Ascending aorta (tissue), 2 donors: ENCODE results near the gene ANXA3. TPM values are rescaled to one million over a fixed set of nuclear protein-coding genes. Genes with fewer than 3 reads are reported as not detected.
"Not testable (repeated sequence)": the region's sequence is repeated elsewhere in the genome, so short reads cannot be mapped to it uniquely, and the experiment has no call there.

Experiments used
- DNase-seq, 2 donors: peaks; one replicate each; pipeline ENCODE4 v3.0.0-alpha.2; 2019; ENCODE audit warnings: low spot score in 2 of 2
- H3K27ac ChIP-seq, 2 donors: fragments of 200-600 bp; sonication (generic); one replicate each; pipeline ENCODE4 v1.5.1; 2016 to 2017; ENCODE audit warnings: mild to moderate bottlenecking in 1 of 2
- H3K27me3 ChIP-seq: fragments of 200-600 bp; sonication (generic); one replicate; pipeline ENCODE4 v1.5.1; 2017
- H3K36me3 ChIP-seq, 2 donors: fragments of 200-600 bp; sonication (generic); one replicate each; pipeline ENCODE4 v1.5.1; 2016
- H3K4me1 ChIP-seq, 2 donors: fragments of 200-600 bp; sonication (generic); one replicate each; pipeline ENCODE4 v1.5.1; 2016 to 2017; ENCODE audit warnings: mild to moderate bottlenecking in 1 of 2
- H3K4me3 ChIP-seq, 2 donors: fragments of 200-600 bp; sonication (generic); one replicate each; pipeline ENCODE4 v1.5.1; 2016 to 2017; ENCODE audit warnings: mild to moderate bottlenecking in 1 of 2
- H3K9me3 ChIP-seq, 2 donors: fragments of 200-600 bp; sonication (generic); one replicate each; pipeline ENCODE4 v1.5.1; 2016
- intact Hi-C: fragments of 100-400 bp; cut with DNase I; formaldehyde crosslinking; loops from one replicate; pipeline ENCODE4 v1.15.1; 2023
- total RNA-seq: library from RNA; depleted of rRNA; stranded (reverse); fragments of >200 nt; gene quantifications from one replicate; pipeline ENCODE4 v1.1.0, GENCODE V29; 2016
- TF ChIP-seq, protein P1 (sequence below), 3 experiments: fragments of 200-600 bp in 2 of 3; fragments of 450-650 bp in 1 of 3; sonication (generic) in 2 of 3; IDR thresholded peaks; one replicate each; pipeline ENCODE4 v1.5.1; 2016 to 2019; ENCODE audit warnings: antibody characterized with exemption in 3 of 3, mild to moderate bottlenecking in 1 of 3, moderate library complexity in 1 of 3

Gene ANXA3
- total RNA-seq, 1 donor from 2014 or later: 5.5 TPM

- Histone ChIP-seq H3K4me3 (no peak overlapping the region), H3K27ac (no peak overlapping the region), H3K9me3 (no peaks in the 10 kb centered on the region), H3K4me1 (no peaks in the 10 kb centered on the region), H3K36me3 (no peaks in the 10 kb centered on the region), H3K27me3 (no peaks in the 10 kb centered on the region)
- intact Hi-C loops: no loop called here
- no peak for DNase-seq
- TF ChIP-seq, protein P1, sequence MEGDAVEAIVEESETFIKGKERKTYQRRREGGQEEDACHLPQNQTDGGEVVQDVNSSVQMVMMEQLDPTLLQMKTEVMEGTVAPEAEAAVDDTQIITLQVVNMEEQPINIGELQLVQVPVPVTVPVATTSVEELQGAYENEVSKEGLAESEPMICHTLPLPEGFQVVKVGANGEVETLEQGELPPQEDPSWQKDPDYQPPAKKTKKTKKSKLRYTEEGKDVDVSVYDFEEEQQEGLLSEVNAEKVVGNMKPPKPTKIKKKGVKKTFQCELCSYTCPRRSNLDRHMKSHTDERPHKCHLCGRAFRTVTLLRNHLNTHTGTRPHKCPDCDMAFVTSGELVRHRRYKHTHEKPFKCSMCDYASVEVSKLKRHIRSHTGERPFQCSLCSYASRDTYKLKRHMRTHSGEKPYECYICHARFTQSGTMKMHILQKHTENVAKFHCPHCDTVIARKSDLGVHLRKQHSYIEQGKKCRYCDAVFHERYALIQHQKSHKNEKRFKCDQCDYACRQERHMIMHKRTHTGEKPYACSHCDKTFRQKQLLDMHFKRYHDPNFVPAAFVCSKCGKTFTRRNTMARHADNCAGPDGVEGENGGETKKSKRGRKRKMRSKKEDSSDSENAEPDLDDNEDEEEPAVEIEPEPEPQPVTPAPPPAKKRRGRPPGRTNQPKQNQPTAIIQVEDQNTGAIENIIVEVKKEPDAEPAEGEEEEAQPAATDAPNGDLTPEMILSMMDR (IDR thresholded peaks at IDR 0.05): no peak
Observed at GRCh38 chr4:78544678-78545077, 6.9 kb upstream of the ANXA3 start.

DNA sequence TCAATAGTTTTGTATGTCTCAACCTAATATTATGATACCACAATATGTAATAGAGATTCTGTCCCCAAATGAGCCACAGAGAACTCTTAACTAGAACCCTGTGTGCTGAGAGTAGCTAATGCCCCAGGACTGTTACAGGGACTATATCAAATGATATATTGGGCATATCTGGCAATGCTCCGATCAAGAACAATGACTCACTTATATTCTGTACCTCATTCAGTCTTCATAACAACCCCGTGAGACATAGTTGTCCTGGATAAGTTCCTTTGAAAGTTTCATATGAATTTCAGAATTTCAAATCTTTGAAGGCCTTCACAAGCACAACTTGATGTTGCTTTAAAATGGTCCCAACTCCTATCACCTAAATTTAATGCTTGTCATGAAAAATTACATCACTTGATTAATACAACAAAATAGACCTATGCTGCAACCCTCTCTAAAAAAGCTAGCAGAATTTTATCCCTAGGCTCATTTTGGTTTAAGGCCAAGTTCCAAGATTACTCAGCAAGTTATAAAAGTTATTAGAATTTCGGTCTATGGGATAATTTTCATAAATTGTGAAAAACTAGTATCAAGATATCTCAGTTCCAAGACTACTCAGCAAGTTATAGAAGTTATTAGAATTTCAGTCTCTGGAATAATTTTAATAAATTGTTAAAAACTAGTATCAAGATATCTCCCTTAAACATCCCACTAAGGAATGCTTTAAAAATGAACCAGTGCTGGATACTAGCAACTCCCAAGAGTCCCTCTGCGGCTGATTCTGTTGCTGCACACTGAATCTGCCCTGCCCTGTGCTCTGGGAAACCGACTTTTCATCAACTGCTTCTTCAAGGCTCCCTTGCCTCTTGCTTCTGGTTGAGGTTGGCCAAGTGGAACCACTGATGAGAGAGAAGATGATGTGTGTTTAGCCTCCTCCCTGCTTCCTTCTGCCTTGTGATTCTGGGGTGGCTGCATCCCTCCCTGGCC is 6.0 kb upstream of the ANXA3 start:
- intact Hi-C loops: no loop called here
- H3K4me3 ChIP-seq: no peak overlapping the region
- H3K27me3 ChIP-seq: no peaks in the 10 kb centered on the region
- no peaks in the 10 kb centered on the region for H3K4me1 ChIP-seq
- TF ChIP-seq, protein P1 (IDR thresholded peaks at IDR 0.05): no peak
- H3K27ac ChIP-seq: no peak overlapping the region
- no peaks in the 10 kb centered on the region for H3K36me3 ChIP-seq
- no peak for DNase-seq
- no peaks in the 10 kb centered on the region for H3K9me3 ChIP-seq

- H3K4me3 ChIP-seq, H3K27me3 ChIP-seq, DNase-seq, H3K36me3 ChIP-seq, H3K9me3 ChIP-seq, intact Hi-C loops, H3K27ac ChIP-seq, H3K4me1 ChIP-seq: not testable (repeated sequence)
Observed at GRCh38 chr4:78547899-78548298, 3.7 kb upstream of the ANXA3 start.

GRCh38 chr4:78548889-78549288 is 2.7 kb upstream of the ANXA3 start:
- H3K4me1 ChIP-seq, H3K27ac ChIP-seq, H3K9me3 ChIP-seq, DNase-seq, H3K4me3 ChIP-seq, H3K36me3 ChIP-seq, intact Hi-C loops, H3K27me3 ChIP-seq: not testable (repeated sequence)

GRCh38 chr4:78552389-78553042 is 946 bp downstream of the ANXA3 start:
- no peak overlapping the region for H3K27ac ChIP-seq
- peak overlapping the region; percentile 59 to 76 for H3K4me3 ChIP-seq
- no peak for DNase-seq

GRCh38 chr4:78553043-78553396 is 1.4 kb downstream of the ANXA3 start:
- H3K9me3 ChIP-seq: no peaks in the 10 kb centered on the region
- DNase-seq: no peak
- no peak overlapping the region for H3K27ac ChIP-seq

More at GRCh38 chr4:78552389-78553042, 946 bp downstream of the ANXA3 start:
- Histone ChIP-seq H3K27me3 (no peaks in the 10 kb centered on the region), H3K36me3 (no peaks in the 10 kb centered on the region), H3K4me1 (peaks cover 0 to 6% of the 10 kb centered on the region in 2 donors), H3K9me3 (no peaks in the 10 kb centered on the region)
- intact Hi-C loops: no loop called here
- TF ChIP-seq, protein P1 (IDR thresholded peaks at IDR 0.05): no peak

More at GRCh38 chr4:78553043-78553396, 1.4 kb downstream of the ANXA3 start:
- TF ChIP-seq, protein P1 (IDR thresholded peaks at IDR 0.05): no peak
- no peak overlapping the region for H3K4me3 ChIP-seq
- no peaks in the 10 kb centered on the region for H3K27me3 ChIP-seq
- intact Hi-C loops: no loop called here
- H3K4me1 ChIP-seq: peaks cover 0 to 6% of the 10 kb centered on the region in 2 donors
- H3K36me3 ChIP-seq: no peaks in the 10 kb centered on the region
